ENCODE measurements around the gene TRIM42.

Gene TRIM42

GRCh38 chr3:140726066-140726465 lies 48.2 kb downstream of the TRIM42 start:
- DNase-seq (no peak), ATAC-seq (no peak)
- no peaks in the 10 kb centered on the region for H3K9me3 Mint-ChIP-seq
- peak overlapping the region in 1 of 2 donors; percentile 44 for H3K27ac Mint-ChIP-seq
- peaks cover 5% of the 10 kb centered on the region for H3K4me1 Mint-ChIP-seq
- no peak overlapping the region for H3K4me3 Mint-ChIP-seq
- no peaks in the 10 kb centered on the region for H3K27me3 Mint-ChIP-seq

DNA sequence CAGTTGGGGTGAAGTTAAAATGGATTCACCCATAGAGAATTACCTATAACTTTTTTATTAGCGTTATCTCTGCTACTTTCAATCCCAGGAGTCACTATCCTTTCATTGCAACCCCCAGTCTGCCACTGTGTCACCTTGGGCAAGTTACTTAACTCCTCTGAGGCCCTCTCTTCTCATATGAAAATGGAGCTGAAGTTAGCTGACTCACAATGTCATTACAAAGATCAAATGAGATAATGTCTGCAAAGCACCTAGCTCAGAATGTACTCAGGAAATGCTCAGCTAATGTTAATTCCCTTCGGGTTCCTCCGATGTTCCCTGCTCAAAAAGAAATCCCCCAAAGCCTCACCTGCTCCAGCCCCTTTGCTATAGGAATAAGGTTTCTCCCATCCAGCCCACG lies 50.0 kb downstream of the TRIM42 start:
- H3K4me1 Mint-ChIP-seq: peaks cover 12% of the 10 kb centered on the region
- ATAC-seq (no peak), DNase-seq (no peak)
- H3K27me3 Mint-ChIP-seq: no peaks in the 10 kb centered on the region
- H3K27ac Mint-ChIP-seq: peak overlapping the region in 1 of 2 donors; percentile 36
- H3K4me3 Mint-ChIP-seq: no peak overlapping the region
- H3K9me3 Mint-ChIP-seq: no peaks in the 10 kb centered on the region

DNA sequence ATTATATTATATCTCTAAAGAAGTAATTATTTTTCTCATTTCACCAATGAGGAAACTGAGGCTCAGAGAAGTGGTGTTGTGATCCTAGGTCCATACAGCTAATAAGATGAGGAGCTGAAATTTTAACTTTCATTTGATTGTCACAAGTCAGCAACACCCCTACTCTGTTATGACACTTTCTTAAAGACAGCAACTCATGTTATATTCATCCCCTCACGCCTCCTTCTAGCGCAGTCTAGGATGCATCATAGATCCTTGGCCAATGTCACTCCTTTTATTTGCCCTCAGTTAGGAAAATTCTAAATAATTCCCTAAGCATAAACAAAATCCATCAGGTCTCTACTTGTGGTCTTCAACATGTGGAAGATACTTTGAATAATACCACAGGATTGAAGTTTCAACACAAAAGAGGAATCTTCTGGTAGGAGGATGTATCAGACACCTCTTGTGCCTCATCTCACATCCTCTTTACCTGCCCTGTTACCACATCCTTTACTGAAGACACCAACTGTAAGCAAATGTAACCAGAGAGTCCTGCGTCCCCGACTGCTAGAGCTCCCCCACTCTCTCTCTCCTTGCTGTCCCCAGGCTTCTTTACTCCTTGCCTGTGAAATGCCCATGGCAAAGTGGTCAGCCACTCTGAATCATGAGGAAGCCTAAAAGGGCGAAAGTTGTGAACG lies 53.7 kb downstream of the TRIM42 start:
- peak overlapping the region in 1 of 2 donors; percentile 22 for H3K27ac Mint-ChIP-seq
- no peak overlapping the region for H3K4me3 Mint-ChIP-seq
- DNase-seq (no peak), ATAC-seq (no peak)
- H3K27me3 Mint-ChIP-seq: no peaks in the 10 kb centered on the region
- H3K9me3 Mint-ChIP-seq: no peaks in the 10 kb centered on the region
- peaks cover 12% of the 10 kb centered on the region for H3K4me1 Mint-ChIP-seq

DNA sequence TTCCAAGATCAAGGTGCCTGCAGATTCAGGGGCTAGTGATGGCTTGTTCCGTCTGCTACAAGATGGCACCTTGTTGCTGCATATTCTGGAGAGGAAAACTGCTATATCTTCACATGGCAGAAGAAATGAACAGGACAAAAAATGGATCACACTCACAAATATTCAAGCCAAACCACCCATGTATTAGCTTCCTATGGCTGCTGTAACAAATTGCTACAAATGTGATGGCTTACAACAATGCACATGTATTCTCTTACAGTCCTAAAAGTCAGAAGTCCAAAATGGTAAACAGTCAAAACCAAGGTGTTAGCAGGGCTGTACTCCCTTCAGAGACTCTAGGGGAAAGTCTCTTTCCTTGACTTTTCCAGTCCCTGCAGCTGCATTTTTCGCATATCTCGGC lies 55.8 kb downstream of the TRIM42 start:
- no peak for ATAC-seq
- peaks cover 7% of the 10 kb centered on the region for H3K27me3 Mint-ChIP-seq
- no peak overlapping the region for H3K27ac Mint-ChIP-seq

GRCh38 chr3:140736863-140737460 lies 59.1 kb downstream of the TRIM42 start:
- H3K9me3 Mint-ChIP-seq: no peaks in the 10 kb centered on the region
- ATAC-seq (no peak), DNase-seq (no peak)
- peaks cover 3% of the 10 kb centered on the region for H3K4me1 Mint-ChIP-seq
- no peak overlapping the region for H3K4me3 Mint-ChIP-seq
- H3K27ac Mint-ChIP-seq: no peak overlapping the region
- peaks cover 7% of the 10 kb centered on the region for H3K27me3 Mint-ChIP-seq

More for the DNA sequence above, 55.8 kb downstream of the TRIM42 start:
- Mint-ChIP-seq H3K9me3 (no peaks in the 10 kb centered on the region), H3K4me1 (peaks cover 7% of the 10 kb centered on the region), H3K4me3 (no peak overlapping the region)
- DNase-seq: no peak

DNA sequence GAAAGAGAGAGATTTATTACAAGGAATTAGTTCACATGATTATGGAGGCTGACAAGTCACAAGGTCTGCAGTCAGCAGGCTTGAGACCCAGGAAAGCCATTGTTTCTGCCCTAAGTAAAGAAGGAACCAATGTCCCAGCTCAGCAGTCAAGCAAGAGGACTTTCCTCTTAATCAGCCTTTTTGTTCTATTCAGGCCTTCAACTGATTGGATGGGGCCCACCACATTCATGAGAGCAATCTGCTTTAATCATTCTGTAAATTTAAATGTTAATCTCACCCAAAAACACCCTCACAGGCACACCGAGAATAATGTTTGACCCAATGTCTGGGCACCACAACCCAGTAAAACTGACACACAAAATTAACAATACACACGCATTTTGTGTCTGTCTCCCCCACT lies 64.3 kb downstream of the TRIM42 start:
- Mint-ChIP-seq H3K4me3 (no peak overlapping the region), H3K9me3 (no peaks in the 10 kb centered on the region), H3K4me1 (no peaks in the 10 kb centered on the region), H3K27me3 (peaks cover 7% of the 10 kb centered on the region), H3K27ac (no peak overlapping the region)
- ATAC-seq: no peak
- DNase-seq: no peak

GRCh38 chr3:140748171-140748570 lies 70.3 kb downstream of the TRIM42 start:
- no peak for DNase-seq
- peak; percentile 33 for ATAC-seq
- no peak overlapping the region for H3K4me3 Mint-ChIP-seq
- no peak overlapping the region for H3K27ac Mint-ChIP-seq
- no peaks in the 10 kb centered on the region for H3K9me3 Mint-ChIP-seq
- no peaks in the 10 kb centered on the region for H3K4me1 Mint-ChIP-seq
- H3K27me3 Mint-ChIP-seq: no peaks in the 10 kb centered on the region

DNA sequence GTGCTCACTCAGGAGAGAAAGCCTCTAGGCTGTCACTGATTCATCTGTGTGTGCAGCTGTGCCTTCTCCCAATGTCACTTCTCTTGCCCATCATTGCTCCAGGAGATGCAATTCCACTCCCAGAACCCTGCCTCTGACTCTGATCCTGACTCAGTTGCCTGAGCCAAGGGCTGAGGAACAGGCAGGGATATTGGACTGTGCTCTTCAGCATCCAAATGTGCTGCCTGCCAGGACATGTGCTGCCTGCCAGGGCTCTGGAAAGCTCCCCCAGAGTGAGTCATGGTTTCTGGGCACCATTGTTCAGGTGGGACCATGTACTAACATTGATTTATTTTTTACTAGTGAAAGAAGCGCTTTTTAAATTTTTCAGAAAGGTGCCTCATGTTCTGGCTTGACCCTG lies 71.0 kb downstream of the TRIM42 start:
- H3K27me3 Mint-ChIP-seq: no peaks in the 10 kb centered on the region
- H3K27ac Mint-ChIP-seq: no peak overlapping the region
- ATAC-seq (no peak), DNase-seq (no peak)
- no peaks in the 10 kb centered on the region for H3K4me1 Mint-ChIP-seq
- no peak overlapping the region for H3K4me3 Mint-ChIP-seq
- no peaks in the 10 kb centered on the region for H3K9me3 Mint-ChIP-seq

All from stimulated activated naive CD8-positive, alpha-beta T cell treated with anti-CD3 and anti-CD28 coated beads, Interleukin-15, amount 100 ng/mL, for 72 hours (primary cell).